GM19035 (cell line): Measurements from ENCODE around the gene RPL22L1.
"Not testable (repeated sequence)": the region's sequence is repeated elsewhere in the genome, so short reads cannot be mapped to it uniquely, and the experiment has no call there.

Experiments used
- ATAC-seq: cut with Tn5 transposase; IDR thresholded peaks from one replicate; pipeline ENCODE4 v1.9.1; 2021; ENCODE audit not compliant: unreplicated experiment

The RPL22L1 gene

DNA sequence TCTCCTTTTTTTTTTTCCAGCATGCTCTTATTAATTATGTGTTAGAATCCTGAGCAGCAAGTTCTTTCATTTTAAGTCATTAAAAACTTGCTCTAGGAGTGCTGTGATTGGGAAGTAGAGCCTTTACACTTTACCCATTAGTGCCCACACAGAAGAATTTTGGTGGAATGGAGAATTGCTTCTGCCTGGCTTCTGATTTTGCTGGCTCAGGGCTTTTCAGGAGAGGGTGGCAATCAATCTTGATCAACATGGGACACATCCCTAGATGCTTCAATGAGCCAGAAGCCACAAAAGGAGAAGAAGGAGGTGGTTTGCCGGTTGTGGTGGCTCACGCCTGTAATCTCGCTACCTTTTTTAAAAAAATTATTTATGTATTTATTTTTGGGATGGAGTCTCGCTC is 39.4 kb downstream of the RPL22L1 start:
- ATAC-seq: no peak

DNA sequence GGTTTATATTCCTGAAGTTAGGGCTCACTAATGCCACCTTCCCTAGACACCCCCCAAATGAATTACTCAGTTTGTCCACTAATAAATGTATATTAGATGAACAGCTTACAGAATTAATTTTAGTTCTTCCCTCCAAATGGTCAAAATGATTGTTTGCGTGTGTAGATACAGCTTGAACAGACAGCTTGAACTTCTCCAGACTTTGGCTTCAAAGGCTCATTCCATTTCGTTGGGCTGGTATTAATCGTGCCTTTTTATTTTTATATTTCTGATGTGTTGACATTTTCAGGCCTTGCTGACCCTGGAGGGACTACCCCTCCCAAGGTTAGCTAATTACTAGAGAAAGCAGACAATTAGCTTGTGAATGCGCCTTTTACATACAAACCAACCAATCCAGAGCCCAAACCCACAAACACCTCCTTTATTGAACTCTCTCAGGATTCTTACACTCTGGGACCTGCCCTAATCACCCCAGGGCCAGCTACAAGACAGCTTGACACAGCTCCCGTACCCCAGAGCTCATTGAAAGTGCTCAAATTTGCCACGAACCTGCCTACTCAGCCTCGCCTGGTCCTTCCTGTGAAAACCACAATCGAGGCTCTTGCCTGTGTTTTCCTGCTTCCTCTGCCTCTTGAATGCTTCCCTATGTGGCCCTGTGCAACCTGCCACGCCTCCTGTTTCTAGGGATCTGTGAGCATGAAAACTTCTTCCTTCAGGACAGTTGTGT is 40.3 kb downstream of the RPL22L1 start:
- ATAC-seq: no peak

DNA sequence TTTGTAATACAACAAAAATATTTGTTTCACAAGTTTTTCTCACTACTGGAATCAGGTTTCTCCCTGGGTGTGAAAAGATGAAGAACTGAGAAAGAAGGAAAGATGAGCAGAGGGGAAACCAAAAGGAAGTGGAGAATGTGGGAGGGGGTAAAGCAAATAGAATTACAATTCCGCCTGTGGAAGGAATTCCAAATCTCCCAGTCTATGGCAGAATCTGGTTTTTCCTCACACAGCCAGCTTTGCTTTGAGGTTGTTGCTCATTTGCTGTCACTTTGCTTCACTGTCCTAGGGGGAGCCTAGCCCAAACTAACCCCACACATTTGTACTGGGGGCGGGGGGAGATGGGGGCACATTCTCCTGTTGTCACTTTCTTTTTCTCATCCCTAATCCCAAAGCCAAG is 43.9 kb downstream of the RPL22L1 start:
- ATAC-seq: no peak

DNA sequence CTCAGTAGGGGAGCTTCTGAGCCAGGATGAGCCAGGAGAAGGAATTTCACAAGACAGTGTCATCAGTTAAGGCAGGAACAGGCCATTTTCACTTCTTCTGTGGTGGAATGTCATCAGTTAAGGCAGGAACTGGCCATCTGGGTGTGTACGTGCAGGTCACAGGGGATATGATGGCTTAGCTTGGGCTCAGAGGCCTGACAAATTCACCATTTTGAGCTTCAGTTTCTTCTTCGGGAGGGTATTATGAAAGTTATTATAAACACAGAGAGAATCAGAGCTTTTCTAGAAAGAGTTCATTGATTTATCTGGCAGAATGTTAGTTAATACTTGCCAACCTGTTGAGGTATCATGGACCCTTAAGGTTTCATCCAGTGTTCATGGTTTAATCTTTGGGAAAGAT is 46.4 kb downstream of the RPL22L1 start:
- ATAC-seq: not testable (repeated sequence)

DNA sequence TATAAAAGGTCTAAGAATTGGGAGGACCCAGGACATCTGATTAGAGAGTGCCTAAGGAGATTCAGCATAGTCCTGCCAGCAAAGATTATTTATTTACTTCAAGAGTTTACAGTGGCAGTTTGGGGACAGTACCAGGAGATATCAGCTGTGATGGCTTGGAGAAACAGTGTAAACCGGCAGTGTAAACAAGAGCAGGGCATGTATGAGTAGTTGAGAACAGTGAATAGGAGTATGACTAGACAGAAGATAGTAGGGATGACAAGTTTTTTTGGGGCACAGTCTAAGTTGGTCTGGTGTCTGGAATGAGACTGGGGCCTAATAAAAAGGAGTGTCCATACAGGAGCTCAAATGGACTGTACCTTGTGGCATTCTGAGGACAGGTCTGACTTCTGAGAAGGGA is 51.7 kb downstream of the RPL22L1 start:
- ATAC-seq: not testable (repeated sequence)

DNA sequence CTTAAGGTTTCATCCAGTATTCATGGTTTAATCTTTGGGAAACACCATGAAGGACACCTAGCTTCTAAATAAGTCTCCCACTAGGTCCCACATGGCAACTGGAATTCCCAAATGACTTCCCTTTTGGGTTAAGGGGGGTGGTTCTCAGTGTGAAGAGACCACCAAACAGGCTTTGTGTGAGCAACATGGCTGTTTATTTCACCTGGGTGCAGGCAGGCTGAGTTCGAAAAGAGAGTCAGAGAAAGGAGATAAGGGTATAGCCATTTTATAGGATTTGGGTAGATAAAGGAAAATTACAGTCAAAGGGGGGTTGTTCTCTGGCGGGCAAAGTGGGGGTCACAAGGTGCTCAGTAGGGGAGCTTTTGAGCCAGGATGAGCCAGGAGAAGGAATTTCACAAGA is 52.5 kb downstream of the RPL22L1 start:
- not testable (repeated sequence) for ATAC-seq

DNA sequence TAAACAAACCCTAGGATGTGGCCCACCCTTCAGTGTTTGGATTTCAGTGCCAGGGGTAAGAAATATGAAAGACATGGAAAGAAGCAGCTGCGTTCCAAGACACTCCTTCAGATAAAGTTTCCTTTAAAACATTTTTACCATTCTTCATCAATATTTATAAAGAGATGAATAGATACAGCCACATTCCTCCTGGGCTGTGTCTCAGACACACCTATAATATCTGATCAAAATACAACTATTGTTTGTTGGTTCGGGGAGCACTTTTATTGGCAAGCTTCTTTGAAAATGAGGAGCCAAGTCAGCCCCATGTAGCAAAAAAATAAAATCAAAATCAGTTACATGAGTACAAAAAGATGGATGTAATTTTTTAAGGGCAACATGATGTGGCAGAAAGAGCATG is 53.2 kb downstream of the RPL22L1 start:
- no peak for ATAC-seq

DNA sequence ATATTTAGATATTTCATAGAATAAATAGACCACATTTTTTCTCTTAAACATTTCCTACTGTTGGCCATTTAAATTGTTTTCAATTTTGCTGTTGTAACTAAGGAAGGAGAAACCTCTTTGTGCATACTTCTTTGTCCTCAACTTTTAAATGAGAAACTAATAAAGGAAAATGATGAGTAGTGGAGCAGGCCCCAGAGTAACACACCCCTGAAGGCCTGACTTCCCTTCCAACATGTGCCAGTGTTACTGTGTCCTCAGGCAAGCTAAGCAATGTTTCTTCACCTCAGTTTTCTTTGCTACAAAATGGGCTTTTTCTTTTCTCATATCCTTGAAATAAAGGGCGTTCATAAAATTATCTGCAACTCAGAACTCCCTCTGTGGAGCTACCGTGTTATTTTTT is 53.7 kb downstream of the RPL22L1 start:
- ATAC-seq: no peak

DNA sequence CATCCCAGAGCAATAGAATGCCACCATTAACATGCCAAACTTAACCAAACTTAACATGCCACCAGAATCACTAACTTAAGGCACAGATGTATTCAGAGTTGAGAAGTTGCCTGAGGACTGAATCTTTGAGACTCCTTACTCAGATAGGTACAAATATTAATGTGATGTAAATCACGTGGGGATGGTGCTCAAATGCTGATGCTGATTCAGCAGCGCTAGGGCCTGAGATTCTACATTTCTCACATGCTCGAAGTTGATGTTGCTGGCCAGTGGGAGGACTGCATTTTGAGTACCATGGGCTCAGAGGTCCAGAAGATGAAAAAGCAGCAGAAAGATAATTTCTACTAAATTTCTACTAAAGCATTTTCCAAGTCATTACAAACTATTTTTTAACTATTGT is 54.1 kb downstream of the RPL22L1 start:
- no peak for ATAC-seq

DNA sequence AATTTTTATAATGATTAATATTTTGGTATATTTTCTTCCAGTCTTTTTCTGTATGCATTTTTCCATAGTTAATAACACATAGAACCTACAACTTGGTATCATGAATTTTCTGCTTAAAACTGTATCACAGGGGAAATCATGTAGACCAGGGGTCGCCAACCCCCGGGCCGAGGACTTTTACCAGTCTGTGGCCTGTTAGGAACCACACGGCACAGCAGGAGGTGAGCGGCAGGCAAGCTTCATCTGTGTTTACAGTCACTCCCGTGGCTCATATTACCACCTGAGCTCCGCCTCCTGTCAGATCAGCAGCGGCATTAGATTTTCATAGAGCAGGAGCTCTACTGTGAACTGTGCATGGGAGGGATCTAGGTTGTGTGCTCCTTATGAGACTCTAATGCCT is 54.7 kb downstream of the RPL22L1 start:
- no peak for ATAC-seq
